ENCODE measurements around the gene CPNE1.

Gene CPNE1

DNA sequence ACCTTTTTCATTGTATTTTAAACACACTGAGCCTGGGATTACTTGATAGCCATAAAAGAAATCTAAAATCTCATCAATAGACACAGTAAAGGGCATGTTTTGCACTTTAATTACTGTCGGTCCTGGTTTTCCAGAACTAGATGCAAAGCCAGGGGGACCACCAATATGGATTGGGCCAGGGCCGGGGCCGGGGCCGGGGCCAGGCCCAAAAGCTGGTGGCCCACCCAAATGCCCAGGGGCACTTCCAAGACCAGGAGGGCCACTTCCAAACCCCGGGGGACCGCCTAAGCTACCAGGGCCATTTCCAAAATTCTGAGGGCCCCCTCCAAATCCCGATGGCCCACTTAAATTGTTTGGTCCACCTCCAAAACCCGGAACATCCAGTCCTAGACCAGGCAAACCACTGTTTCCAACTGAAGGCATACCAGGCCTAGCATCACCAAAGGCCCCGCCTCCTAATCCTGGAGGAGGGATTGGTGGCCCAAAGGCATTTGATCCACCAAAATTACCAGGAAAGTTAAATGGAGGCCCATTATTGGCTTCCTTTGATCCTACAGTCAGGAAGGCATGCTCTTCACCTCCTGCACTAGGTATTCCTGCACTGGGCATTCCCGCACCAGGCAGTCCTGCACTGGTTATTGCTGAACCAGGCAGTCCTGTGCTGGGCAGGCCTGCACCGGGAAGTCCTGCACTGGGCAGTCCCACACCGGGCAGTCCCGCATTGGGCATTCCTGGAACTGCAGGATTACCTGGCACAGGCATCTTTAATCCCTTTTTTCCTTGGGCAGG lies 11.9 kb downstream of the CPNE1 start:
- no peak for DNase-seq

DNA sequence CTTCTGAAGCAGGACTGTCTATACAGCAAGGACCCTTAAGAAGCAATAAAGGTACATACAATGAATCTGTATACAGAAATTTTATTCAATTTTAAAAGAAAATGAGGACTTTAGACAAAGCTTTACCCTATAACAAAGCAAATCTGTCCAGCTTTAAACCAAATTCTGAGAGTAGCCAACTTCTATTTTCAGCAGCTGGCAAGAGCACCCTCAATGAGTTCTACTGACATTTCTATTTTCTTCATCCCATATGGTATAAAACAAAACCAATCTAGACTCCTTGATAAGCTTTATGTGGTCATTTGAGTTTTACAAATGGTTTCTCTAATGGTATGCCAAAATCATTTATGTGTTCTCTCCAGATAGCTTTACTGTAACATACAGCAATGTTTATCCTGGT lies 12.7 kb downstream of the CPNE1 start:
- DNase-seq, result no peak

DNA sequence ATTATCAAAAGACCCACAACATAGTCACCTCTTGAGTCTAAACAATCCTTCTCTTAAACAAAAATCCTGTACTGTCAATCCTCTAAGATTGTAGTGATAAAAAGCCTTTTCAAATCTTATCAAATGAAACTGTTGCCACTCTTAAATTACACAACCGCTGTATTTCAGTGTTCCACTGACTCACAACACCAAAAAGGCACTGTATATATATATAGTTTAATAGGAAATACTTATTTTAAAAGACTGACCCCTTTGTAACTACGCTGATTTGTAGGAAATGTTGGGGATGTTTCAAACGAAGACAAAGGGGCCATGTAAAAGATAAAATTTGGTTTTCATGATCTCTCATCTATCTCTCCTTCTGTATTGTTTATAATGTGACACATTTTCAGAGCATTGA lies 14.1 kb downstream of the CPNE1 start:
- no peak for DNase-seq

DNA sequence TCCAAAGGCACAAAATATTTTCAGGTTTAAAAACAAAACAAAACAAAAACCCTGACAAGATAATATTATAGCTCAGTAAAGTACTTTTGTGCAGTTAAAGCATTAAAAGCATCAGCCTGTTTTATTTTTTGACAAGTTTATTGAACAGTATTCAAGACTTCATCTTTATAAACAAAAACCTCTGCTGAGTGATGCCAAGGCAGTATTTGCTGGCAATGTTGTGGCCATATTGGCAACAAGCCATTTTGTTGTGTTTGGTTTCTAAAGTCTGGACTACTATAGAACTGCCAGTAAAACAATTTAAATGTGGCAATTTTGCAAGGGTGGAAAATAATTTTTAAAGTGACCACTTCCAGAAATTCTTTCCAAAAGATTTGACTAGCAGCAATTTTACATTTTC lies 15.9 kb downstream of the CPNE1 start:
- no peak for DNase-seq

DNA sequence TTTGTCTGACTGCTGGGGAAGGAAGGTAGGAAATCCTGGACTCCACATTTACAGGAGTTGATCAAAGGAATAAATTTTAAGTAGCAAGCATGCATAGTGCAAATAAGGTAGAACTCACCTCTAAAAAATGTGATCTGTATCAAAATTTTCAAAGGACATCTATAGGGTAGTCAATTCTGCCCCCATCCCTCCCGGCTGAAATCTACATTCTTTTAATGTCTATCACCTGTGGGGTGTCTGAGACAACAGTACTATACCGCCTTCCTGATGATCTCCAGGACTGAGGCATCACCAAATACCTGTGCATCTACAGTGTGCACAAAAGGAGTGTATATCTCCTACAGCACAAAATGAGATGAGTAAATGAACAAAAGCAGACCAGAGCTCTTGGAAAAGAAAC lies 19.9 kb downstream of the CPNE1 start:
- no peak for DNase-seq

DNA sequence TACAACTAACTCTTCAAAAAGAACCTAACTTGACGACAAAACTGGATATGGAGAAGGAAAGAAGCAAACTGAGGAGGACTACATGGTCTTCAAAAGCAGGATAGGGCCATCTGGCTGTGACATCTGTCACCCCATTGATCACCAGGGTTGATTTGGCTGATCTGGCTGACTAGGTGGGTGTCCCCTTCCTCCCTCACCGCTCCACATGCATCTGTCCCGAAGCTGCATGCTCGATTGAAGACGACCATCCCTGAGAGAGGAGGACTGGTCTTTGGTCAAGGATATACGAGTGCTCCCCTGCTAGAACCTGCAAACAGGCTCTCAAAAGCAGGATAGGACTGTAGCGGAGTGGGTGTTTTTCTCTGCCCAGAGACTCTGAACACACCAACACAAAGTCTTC lies 21.7 kb downstream of the CPNE1 start:
- DNase-seq, result no peak

DNA sequence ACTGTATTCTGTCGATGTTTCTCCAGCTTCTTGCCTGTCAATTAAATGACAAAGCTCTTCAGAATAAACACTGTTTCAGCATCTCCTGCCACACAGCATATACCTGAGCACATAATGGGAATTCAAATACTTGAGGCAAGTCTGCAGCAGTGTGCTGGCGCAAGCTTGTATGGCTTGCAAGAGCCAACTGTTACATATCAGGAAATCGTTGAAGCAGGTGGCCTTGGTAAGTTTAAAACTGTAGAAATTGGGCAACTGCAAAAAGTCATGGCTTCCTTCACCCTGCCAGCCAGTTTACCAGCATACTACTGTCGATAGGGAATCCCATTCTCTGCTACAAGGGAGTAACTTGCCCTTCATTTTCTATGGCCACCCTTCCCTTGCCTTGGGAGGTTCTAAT lies 23.0 kb downstream of the CPNE1 start:
- no peak for DNase-seq

DNA sequence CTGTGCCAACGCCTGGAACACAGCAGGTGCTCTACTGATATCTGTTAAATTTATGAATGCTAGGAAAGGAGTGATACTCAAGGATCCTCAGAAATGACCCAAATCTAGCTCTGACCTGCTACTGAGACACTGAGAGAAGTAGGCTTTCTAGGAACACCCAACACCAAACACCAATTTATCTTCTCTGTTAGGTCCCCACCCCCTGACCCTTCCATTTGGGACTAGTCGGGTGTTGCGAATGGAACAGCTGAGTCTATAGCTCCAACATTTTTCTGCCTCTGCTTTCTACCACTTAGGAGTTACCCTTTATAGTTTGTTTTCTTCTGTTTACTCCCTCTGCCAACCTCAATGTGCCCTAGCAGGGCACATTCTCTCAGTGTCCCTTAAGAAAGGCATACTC lies 24.0 kb downstream of the CPNE1 start:
- no peak for DNase-seq

DNA sequence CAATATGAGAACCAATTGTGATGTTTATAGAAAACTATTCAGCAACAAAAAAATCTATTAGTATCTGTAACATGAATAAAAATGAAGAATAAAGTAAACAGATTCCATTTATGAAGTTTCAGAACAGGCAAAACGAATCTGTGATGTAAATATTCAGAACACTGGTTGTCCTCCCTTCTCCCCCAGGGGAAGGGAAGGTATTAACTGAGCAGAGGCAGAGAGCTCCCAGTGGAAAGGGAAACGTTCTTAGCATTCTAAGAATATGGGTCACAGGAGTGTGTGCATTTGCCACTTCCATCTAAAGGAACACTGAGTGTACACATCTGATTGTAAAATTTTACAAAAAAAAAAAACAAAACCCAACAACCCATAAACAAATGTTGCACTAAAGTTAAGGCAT lies 25.9 kb downstream of the CPNE1 start:
- no peak for DNase-seq

DNA sequence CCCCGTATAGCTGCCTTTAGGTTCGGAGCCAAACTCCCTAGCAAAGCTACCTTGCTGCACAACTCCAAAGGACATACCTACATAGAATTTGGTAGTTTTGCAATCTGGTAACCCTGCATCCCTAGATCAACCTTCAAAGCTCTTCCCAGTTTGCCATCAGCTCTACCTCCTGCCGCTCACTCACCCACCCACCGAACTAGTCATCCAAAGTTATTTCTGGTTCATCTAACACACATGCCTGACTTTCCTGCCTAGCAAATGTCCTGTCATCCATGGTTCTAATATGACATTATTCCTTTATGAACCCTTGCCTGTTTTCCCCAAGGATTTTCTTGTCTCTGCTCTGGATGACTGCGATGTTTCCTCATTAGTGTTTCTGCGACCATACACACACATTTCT lies 27.4 kb downstream of the CPNE1 start:
- peak; percentile 59 for DNase-seq

DNA sequence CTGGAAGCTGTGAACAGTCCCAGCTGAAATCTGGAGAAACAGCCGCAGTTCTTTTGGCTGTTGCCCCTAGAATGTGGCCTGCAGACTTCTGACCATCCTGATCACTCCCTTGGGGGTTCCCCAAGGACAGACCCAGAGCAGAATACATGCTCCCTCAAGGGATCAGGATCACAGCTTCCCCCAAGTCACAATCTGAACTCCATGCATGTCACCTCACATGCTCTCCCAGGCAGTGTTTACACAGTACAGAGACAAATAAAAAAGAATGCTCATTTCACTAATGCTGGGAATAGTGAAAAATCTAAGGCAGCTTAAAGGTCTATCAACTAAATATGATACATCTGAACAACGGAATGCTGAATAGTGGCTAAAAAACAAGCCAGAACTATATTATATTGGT lies 28.6 kb downstream of the CPNE1 start:
- no peak for DNase-seq

DNA sequence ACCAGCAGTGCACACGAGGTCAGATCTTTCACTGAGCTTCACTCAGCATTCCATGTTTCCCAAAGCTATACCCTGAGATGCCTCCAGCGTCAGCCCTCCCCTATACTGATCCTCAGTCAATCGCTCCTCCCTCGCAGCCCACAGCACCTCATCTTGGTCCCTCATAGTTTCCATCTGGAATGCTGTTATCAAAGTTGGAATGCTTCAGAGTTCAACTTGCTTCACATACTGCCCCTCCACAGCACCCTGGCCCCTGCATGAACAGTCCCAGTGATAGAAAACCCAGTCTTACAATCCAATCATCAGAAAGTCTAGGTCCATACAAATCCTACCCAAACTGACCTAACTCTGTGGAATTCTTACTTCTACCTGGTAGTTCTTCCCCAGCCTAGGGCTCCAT lies 29.0 kb downstream of the CPNE1 start:
- no peak for DNase-seq

DNA sequence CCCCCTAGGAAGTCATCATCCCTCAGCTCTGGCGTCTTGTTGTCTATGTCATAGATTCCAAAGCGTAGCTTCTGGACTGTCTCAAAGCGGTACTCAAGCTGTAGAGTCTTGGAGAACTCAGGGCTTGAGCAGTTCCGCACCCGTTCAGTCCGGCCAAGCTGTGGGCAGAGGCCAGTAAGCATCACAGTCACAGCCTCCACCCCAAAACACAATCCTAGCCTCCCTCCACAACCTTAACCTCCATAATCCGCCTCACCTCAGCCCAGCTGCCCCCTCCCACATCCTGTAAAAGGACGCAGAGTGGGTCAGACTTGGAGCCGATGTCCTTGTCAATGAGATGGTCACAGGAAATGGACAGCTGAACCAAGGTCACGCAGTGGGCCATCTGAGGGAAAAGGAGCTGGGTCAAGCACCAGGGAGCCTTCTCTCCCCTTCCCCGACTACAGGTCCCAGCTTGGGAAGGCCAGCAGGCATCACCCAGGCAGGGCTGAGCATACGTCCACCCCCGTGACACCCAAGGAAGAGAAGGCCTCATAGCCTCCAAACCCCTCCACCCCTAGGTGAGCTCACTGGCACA lies 32.1 kb downstream of the CPNE1 start:
- no peak for DNase-seq

DNA sequence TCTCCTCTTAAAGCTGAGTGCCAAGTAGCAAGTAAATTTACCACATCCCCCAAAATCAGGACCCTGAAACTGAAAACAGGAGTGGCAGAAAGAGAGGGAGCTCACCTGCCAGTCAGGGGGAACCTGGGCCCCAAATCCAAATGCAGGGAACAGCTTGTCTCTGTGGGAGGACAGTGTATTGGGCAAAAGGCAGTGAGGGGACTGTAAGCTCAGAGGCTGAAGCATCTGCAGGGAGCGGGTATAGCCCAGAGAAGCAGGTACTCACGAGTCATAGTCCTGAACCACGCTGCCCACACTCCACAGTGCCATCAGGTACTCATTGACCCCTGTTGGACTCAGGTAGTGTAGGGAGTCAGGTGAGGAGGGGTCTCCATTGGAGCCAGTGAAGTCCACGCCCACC lies 34.1 kb downstream of the CPNE1 start:
- DNase-seq, result no peak

DNA sequence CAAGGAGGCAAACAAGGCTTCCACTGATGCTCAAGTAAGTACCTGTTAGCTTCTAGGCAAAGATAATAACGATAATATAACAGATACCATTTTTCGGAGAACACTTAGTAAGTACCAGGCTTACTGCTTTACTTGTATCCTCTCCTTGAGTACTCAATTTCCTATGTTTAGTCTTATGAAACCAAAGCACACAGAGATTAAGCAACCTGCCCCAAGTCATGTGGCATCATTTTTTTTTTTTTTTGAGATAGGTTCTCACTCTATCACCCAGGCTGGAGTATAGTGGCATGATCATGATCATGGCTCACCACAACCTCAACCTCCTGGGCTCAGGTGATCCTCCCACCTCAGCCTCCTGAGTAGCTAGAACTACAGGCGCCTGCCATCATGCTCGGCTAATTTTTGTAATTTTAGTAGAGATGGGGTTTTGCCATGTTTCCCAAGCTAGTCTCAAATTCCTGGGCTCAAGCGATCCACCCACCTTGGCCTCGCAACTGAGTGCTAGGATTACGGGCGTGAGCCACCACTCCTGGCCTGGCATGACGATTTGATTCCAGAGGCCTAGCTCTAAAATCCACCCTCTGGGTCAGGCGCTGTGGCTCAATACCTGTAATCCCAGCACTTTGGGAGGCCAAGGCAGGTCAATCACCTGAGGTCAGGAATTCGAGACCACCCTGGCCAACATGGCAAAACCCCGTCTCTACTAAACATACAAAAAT lies 35.1 kb downstream of the CPNE1 start:
- DNase-seq, result no peak

DNA sequence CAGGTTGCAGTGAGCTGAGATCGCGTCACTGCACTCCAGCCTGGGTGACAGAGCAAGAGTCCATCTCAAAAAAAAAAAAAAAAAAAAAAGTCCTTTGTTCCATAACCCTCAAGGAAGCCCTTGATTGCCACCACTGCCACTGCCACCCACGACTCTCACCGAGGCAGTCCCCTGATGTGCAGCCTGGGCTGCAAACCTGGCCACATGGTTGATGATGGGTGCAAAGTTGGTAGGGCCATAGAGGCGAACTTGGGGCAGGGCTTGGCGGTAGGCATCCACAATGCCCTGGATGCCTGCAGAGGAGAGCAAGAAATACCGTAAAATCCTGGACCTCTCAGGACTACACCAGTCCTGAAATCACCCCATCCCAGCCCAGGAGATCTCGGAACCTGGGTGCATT lies 37.6 kb downstream of the CPNE1 start:
- DNase-seq, result no peak

DNA sequence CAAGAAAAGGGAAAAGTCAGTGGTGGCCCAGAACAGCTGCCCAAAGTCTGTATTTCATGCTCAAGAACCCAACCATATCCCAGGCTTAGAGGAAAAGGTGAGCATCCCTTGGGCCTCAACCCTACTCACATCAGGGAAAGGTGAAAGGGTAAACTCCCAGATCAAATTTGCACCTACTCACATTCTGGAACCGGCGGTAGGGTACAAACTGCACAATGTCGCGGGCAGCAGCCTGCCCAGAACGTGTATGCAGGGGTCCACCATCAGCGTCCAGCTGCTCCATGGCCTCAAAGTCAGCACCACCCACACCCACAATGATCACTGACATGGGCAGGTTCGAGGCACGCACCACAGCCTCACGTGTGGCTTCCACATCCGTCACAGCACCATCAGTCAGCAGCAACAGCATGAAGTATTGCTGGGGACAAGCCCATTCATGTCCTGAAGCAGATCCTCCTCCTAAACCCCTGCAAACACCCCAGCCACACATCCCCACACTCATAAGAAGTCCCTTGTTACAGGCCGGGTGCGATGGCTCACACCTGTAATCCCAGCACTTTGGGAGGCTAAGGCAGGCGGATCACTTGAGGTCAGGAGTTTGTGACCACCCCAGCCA lies 38.2 kb downstream of the CPNE1 start:
- no peak for DNase-seq

DNA sequence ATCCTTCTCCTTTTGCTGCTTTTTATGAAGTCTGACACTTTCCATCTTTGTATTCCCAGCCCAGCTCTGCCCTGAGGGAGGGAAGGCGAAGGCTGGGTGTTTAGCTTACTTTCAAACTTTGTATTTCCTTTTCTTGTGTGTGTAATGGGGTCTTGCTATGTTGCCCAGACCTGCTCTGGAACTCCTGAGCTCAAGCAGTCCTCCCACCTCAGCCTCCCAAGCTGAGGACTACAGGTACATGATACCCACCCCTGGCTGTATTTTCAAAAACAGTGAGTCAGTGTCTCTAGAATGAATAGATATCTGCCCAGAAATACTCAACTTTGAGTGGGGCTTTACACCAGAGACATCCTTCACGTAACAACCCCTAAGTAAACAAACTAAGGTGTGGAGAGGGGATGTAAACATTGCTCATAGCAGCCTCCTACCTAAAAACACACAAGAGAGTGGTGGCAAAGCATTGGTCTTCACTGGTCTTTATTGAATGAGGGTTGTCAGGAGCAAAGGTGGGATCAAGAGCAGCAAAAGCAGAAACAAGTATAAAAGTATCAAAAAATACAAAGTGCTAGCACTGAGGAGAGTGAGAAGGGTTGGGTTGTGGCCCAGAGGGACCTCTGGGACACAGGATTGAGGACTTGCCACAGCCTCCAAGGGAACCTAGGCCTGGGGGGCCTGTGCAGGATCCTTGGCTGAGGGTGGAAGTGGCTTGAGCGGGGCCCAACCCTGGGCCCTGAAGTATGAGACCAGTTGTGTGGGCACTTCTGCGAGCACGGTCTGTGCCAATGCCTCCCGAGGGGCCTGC lies 38.9 kb downstream of the CPNE1 start:
- DNase-seq, result no peak

DNA sequence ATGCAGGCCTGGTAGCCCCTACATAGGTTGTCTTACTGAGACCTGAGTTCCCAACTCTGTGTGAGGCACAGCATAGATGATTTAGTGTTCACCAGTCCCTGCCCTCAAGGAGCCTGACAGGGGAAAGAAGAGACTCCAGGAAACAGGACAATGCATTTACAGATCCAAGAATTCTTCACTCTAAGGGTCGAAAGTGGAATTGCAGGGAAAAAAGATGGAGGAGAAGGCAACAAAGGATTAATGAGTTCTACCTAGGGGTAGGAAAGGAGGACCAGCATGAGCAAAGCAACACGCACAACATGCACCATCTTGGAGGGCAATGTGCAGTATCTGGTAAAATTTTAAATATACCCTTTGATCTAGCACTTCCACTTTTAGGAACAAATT lies 43.1 kb downstream of the CPNE1 start:
- no peak for DNase-seq

DNA sequence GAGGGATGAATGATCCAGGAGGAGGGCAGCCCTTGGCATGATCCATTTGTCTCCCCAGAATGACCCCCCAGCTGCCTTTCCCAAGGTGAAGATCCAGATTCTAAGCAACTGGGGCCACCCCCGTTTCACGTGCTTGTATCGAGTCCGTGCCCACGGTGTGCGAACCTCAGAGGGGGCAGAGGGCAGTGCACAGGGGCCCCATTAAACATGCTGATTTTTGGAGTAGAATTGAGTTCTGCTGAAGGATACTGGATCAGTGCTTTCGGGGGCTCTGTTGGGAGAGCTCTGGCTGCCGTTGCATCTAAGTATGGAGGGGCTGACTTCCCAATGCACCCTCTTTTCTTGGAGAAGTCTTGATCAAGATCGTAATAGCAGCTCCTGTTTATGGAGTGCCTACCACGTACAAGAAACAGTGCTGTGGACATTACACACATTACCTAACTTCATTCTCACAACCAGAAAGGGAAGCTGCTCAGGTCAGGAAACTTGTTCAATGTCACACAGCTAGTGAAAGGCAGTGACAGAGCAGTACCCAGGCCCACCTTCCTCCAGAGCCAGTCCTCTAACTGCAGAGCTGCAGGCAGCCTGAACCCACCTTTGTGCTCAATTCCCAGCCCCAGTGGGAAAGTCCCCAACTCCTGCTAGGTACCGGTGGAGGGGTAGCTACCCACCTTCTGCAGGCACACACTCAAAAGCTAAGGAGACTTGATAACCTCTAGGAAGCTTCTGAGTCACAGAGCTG lies 43.7 kb downstream of the CPNE1 start:
- no peak for DNase-seq

DNA sequence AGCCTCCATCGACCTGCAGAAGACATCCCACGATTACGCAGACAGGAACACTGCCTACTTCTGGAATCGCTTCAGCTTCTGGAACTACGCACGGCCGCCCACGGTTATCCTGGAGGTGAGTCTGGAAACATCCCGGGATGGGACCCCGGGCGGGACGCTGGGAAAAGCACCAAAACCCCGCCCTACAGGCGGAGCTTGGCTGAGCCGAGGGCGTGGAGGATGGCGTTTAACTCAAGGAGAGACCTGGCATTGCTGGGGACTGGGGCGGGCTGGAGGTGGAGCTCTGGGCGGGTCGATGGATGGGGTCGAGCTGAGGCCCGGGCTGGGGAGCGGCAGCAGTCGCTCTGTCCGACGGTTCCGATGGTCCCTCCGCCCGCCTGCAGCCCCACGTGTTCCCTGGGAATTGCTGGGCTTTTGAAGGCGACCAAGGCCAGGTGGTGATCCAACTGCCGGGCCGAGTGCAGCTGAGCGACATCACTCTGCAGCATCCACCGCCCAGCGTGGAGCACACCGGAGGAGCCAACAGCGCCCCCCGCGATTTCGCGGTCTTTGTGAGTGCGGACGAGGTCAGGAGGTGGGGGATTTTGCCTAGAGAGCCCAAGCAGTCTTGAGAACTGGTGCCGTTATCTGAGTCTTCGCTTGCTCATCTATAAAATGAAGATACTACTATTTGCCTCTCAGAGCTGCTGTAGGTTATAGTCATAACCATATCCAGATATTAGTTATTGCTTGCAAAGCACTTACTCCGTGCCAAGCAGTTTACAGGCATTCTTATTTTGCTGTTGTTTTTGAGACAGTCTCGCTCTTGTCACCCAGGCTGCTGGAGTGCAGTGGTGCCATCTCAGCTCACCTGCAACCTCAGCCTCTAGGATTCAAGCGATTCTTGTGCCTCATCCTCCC lies 45.3 kb downstream of the CPNE1 start:
- DNase-seq, result peak; percentile 87

Measured in eye (tissue), 1 donor.